PC-3 (cell line): ENCODE data around the gene MACO1.

Experiments
- EZH2 ChIP-seq: fragments of 300-600 bp; sonication (generic); IDR thresholded peaks from one replicate; pipeline ENCODE4 v1.6.1; 2017; ENCODE audit warnings: antibody characterized with exemption, mild to moderate bottlenecking, low read length; ENCODE audit not compliant: unreplicated experiment
- TF ChIP-seq, protein P1 (sequence below): fragments of 300-600 bp; sonication (generic); conservative IDR thresholded peaks from 2 replicates; pipeline ENCODE4 v1.5.1; 2017; ENCODE audit warnings: antibody characterized with exemption, low read depth, mild to moderate bottlenecking, low read length

DNA sequence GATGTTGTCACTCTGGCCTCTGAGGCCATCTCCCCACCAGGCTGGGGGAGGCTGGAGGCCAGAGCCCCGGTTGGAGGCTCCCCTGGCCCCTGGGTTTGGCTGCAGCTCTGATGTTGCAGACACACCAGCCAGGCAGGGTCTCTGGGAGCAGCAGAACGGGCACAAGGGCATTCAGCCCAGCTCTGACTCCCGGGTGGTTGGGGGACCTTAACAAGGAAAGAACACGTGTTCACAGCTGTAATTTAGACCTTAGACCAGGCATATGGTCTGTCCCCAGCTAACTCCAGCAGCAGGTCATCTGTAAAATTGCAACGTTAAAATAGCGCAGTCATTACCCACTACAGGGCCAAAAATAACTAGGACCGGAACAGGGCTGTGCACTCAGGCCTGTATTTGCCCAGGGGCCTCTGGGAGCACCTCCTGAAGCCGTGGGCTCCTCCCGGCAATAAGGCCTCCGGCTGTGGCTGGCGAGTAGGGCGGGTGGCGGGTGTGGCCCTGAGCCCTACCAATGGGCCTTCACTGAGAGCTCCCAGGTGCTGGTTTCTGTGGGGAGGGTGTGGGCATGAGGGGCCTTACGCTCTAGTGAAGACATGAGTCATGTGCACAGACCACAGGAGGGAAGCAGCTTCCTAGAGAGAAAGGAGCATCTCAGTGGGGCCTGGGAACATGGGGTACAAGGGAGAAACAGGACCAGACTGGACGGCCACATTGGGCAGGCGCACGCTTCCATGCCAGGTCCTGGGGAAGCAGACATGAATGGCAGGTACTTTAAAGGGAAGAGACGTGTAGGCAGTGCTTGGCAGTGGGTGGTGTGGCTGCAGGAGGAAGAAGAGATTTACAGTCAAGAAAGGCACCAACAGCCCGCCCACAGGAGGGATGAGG is 118.8 kb downstream of the MACO1 start:
- TF ChIP-seq, protein P1, sequence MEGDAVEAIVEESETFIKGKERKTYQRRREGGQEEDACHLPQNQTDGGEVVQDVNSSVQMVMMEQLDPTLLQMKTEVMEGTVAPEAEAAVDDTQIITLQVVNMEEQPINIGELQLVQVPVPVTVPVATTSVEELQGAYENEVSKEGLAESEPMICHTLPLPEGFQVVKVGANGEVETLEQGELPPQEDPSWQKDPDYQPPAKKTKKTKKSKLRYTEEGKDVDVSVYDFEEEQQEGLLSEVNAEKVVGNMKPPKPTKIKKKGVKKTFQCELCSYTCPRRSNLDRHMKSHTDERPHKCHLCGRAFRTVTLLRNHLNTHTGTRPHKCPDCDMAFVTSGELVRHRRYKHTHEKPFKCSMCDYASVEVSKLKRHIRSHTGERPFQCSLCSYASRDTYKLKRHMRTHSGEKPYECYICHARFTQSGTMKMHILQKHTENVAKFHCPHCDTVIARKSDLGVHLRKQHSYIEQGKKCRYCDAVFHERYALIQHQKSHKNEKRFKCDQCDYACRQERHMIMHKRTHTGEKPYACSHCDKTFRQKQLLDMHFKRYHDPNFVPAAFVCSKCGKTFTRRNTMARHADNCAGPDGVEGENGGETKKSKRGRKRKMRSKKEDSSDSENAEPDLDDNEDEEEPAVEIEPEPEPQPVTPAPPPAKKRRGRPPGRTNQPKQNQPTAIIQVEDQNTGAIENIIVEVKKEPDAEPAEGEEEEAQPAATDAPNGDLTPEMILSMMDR = no peak
- TF ChIP-seq EZH2 = no peak
